Adipocyte (in vitro differentiated cells): Measurements from ENCODE around the gene SLC18A3.

Source experiments
- DNase-seq: peaks from one replicate; pipeline ENCODE4 v3.0.0-alpha.2; 2015; ENCODE audit warnings: low read depth
- H3K27me3 ChIP-seq: replicated peaks from 2 replicates; pipeline ENCODE4 v1.7.0; 2013; ENCODE audit warnings: mild to moderate bottlenecking, low read length, moderate library complexity; ENCODE audit not compliant: control insufficient read depth, insufficient read depth
- H3K36me3 ChIP-seq: 2 replicates; pipeline ENCODE4 v1.7.0; 2013; ENCODE audit warnings: low read length, mild to moderate bottlenecking, moderate library complexity; ENCODE audit not compliant: control insufficient read depth, insufficient read depth, severe bottlenecking
- H3K4me1 ChIP-seq: 2 replicates; pipeline ENCODE4 v1.7.0; 2013; ENCODE audit warnings: mild to moderate bottlenecking, low read length, moderate library complexity; ENCODE audit not compliant: control insufficient read depth, insufficient read depth
- H3K4me3 ChIP-seq: 2 replicates; pipeline ENCODE4 v1.7.0; 2013; ENCODE audit warnings: mild to moderate bottlenecking, low read length, moderate library complexity
- H3K9ac ChIP-seq: 2 replicates; pipeline ENCODE4 v1.7.0; 2013; ENCODE audit warnings: mild to moderate bottlenecking, low read length, moderate library complexity
- H3K9me3 ChIP-seq: 2 replicates; pipeline ENCODE4 v1.7.0; 2013; ENCODE audit warnings: mild to moderate bottlenecking, low read length, moderate library complexity; ENCODE audit not compliant: control insufficient read depth

Gene SLC18A3

DNA sequence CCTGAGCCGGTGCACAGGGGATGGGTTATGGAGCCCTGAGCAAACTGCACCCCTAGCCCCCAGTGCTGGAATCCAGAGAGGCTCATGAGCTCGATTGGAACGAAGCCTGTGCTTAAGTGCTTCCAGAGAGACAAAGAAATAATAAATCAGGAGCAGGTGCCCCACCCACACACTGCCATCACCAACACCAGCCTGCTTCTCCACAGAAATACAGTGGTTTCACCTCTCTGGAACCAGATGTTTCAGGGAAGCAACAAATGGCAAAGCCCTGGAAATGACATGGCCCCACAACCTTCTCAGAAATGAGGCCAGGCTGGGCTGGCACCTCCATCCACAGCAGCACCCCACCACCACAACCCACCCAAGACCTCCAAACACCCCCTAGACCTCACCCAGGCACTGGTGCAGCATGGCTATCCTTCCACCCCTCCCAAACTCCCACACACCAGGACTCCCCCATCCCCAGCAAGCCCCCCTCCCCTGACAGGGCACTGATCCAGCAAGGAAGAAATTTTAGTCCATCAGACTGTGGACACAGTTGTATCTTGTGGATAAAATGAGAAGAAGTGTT is 4.1 kb upstream of the SLC18A3 start:
- Histone ChIP-seq H3K4me3 (no peak overlapping the region), H3K9me3 (no peaks in the 10 kb centered on the region), H3K27me3 (peaks cover 34% of the 10 kb centered on the region), H3K4me1 (no peaks in the 10 kb centered on the region), H3K9ac (no peak overlapping the region), H3K36me3 (no peaks in the 10 kb centered on the region)
- no peak for DNase-seq

DNA sequence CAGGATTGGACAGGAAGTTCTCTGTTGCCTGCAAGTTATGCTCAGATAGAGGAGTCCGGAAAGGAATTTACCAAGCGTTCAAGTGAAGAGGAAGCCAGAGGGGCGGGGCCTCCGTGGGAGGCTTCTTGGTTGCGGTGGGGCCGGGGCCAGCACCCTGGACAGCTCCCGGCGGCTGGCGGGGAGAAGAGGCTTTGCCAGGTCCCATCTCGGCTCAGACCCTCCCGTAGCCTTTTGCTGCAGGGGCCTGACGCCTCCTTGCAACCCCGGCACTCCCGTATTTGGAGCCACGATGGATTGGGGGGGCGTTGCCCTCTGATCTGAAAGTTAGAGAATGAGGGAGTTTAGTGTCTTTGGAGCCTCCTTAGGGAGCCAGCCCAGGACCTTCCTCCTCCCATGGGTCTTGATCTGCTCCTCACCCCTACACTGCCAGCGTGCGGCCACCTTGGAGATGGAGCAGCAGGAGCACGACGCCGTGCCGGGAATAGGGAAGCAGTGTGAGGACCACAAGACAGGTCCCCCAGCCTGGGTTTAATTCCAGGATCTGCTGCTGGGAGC is 3.1 kb upstream of the SLC18A3 start:
- no peaks in the 10 kb centered on the region for H3K36me3 ChIP-seq
- peaks cover 44% of the 10 kb centered on the region for H3K27me3 ChIP-seq
- peak; percentile 79 for DNase-seq
- no peak overlapping the region for H3K9ac ChIP-seq
- H3K9me3 ChIP-seq = no peaks in the 10 kb centered on the region
- no peak overlapping the region for H3K4me3 ChIP-seq
- no peaks in the 10 kb centered on the region for H3K4me1 ChIP-seq

DNA sequence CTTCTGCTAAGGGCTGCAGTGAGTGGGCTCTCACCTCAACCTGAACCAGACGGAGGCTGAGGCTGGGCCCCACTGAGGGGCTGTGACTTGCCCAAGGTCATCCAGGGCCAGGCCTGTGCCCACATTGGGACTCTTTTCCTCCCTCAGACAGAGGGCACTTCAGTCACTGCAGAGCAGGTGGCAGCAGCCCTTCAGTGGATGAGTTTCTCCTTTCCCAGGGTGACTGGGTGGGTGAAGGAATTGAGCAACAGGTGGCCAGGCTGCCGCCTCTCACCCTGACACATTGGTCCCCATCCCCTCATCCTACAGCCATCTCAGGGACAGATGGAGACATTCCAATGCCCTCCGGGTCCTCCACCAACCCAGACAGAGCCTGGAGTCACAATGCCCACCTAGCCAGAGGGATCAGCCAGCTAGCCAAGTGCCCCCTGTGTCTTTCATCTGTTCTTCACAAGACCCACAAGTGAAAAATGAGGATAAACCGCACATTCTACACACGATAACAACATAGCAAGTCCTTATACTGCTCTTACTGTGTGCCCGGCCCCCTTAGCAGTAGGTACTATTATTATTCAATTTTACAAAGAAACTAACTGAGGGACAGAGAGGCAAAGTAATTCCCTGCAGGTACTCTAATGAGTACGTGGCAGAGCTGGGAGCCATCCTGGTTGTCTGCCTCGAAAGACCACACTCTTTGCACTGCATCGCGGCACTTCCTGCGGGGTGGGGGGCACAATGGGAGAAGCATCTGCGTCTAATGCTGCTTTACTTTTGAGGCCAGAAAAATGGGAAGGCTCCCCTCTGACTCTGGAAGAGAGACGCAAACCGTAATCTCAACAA is 1.7 kb upstream of the SLC18A3 start:
- DNase-seq = no peak
- Histone ChIP-seq H3K4me1 (no peaks in the 10 kb centered on the region), H3K27me3 (peaks cover 50% of the 10 kb centered on the region), H3K4me3 (no peak overlapping the region), H3K36me3 (no peaks in the 10 kb centered on the region), H3K9ac (no peak overlapping the region), H3K9me3 (peaks cover 5% of the 10 kb centered on the region)

DNA sequence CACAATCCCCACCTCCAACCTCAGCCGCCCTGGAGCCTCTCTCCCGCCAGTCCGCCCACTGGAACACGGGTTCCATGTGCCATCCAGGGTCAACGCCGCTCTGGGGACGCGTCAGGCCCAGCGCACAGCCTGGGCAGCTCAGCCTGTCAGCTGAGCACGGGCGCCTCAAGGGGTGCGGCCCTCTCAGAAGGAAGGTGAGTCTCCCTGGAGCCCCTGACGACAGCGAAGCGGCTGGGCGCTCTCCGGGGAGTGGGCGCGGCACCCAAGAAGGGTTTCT is 1.2 kb upstream of the SLC18A3 start:
- peaks cover 5% of the 10 kb centered on the region for H3K9me3 ChIP-seq
- H3K4me3 ChIP-seq = no peak overlapping the region
- H3K36me3 ChIP-seq = no peaks in the 10 kb centered on the region
- peaks cover 55% of the 10 kb centered on the region for H3K27me3 ChIP-seq
- H3K9ac ChIP-seq = no peak overlapping the region
- DNase-seq = no peak
- no peaks in the 10 kb centered on the region for H3K4me1 ChIP-seq

DNA sequence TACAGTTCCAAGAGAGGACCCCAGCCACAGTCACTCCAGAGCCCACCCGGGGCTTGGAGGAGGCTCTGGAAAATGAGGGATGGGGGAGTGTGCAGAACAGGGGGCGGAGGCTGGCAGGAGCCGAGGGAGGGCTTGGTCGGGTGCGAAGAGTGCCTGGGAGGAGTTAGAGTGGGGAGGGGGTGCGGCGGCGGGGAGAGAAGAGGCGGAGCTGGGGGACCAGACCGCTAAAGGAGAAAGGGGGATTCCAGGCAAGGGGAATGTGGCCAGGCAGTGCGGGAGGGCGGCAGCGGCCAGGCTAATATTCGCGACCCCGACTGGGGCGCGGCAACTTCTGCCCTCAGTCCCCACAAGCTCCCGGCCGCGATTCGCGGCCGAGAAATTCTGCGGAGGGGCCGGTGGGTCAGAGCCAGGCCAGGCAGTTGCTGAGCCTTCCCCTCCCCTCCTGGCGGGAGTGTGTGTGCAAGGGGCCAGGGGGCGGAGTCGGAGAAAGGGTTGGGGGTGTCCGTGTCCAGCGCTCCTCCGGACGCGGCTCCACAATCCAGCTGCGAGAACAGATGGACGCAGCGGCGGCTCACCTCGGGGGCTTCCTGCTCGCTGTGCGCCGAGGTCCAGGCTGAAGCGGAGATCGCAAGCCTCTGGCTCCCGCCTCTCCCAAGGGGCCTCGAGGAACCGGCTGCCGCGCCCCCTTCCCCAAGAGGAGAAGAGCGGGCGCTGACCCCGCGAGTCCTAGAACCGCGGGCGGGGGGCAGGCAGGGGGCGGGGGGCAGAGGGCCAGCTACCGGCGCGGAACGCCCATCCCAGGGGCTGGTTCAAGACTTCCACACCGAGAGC is 612 bp upstream of the SLC18A3 start:
- H3K9ac ChIP-seq = no peak overlapping the region
- H3K27me3 ChIP-seq = peaks cover 57% of the 10 kb centered on the region
- H3K36me3 ChIP-seq = no peaks in the 10 kb centered on the region
- H3K4me3 ChIP-seq = no peak overlapping the region
- no peaks in the 10 kb centered on the region for H3K4me1 ChIP-seq
- no peak for DNase-seq
- H3K9me3 ChIP-seq = peaks cover 5% of the 10 kb centered on the region

DNA sequence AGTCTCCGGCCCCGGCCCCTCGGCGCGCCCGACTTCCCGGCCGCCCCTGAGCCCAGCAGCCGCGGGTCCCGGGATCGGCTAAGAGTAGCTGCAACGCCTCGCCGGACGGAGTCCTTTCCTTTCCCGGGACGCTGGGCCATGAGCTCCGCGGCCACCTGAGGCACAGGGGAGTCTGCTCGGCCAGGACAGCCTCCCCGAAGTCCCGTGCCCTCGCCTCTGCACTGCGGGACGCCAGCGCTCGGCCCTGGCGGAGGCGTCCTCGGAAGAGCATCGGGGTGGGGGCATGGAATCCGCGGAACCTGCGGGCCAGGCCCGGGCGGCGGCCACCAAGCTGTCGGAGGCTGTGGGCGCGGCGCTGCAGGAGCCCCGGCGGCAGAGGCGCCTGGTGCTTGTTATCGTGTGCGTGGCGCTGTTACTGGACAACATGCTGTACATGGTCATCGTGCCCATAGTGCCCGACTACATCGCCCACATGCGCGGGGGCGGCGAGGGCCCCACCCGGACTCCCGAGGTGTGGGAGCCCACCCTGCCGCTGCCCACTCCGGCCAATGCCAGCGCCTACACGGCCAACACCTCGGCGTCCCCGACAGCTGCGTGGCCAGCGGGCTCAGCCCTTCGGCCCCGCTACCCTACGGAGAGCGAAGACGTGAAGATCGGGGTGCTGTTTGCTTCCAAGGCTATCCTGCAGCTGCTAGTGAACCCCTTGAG is 502 bp downstream of the SLC18A3 start:
- no peaks in the 10 kb centered on the region for H3K36me3 ChIP-seq
- H3K4me1 ChIP-seq = no peaks in the 10 kb centered on the region
- peaks cover 64% of the 10 kb centered on the region for H3K27me3 ChIP-seq
- H3K4me3 ChIP-seq = no peak overlapping the region
- DNase-seq = no peak
- H3K9ac ChIP-seq = no peak overlapping the region
- peaks cover 5% of the 10 kb centered on the region for H3K9me3 ChIP-seq

DNA sequence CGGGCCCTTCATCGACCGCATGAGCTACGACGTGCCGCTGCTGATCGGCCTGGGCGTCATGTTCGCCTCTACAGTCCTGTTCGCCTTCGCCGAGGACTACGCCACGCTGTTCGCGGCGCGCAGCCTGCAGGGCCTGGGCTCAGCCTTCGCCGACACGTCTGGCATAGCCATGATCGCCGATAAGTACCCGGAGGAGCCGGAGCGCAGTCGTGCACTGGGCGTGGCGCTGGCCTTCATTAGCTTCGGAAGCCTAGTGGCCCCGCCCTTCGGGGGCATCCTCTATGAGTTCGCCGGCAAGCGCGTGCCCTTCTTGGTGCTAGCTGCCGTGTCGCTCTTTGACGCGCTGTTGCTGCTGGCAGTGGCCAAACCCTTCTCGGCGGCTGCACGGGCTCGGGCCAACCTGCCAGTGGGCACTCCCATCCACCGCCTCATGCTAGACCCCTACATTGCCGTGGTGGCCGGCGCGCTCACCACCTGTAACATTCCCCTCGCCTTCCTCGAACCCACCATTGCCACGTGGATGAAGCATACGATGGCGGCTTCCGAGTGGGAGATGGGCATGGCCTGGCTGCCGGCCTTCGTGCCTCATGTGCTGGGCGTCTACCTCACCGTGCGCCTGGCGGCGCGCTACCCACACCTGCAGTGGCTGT is 1.2 kb downstream of the SLC18A3 start:
- Histone ChIP-seq H3K9ac (no peak overlapping the region), H3K9me3 (peaks cover 5% of the 10 kb centered on the region), H3K27me3 (peaks cover 69% of the 10 kb centered on the region), H3K4me1 (no peaks in the 10 kb centered on the region), H3K36me3 (no peaks in the 10 kb centered on the region), H3K4me3 (no peak overlapping the region)
- no peak for DNase-seq

DNA sequence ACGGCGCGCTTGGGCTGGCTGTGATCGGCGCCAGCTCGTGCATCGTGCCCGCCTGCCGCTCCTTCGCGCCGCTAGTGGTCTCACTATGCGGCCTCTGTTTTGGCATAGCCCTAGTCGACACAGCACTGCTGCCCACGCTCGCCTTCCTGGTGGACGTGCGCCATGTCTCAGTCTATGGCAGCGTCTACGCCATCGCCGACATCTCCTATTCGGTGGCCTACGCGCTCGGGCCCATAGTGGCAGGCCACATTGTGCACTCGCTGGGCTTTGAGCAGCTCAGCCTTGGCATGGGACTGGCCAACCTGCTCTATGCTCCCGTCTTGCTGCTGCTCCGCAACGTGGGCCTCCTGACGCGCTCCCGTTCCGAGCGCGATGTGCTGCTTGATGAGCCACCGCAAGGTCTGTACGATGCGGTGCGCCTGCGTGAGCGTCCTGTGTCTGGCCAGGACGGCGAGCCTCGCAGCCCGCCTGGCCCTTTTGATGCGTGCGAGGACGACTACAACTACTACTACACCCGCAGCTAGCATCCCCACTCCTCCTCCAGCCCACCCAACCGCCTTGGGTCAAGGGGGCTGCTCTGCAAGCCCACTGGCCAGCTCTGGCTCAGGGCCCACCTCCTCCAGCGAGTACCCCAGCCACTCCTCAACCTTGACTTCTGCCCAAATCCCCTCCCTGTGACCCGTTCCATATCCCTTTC is 1.9 kb downstream of the SLC18A3 start:
- Histone ChIP-seq H3K36me3 (no peaks in the 10 kb centered on the region), H3K4me1 (no peaks in the 10 kb centered on the region), H3K9ac (no peak overlapping the region), H3K27me3 (peaks cover 74% of the 10 kb centered on the region), H3K4me3 (no peak overlapping the region), H3K9me3 (peaks cover 5% of the 10 kb centered on the region)
- DNase-seq = no peak

DNA sequence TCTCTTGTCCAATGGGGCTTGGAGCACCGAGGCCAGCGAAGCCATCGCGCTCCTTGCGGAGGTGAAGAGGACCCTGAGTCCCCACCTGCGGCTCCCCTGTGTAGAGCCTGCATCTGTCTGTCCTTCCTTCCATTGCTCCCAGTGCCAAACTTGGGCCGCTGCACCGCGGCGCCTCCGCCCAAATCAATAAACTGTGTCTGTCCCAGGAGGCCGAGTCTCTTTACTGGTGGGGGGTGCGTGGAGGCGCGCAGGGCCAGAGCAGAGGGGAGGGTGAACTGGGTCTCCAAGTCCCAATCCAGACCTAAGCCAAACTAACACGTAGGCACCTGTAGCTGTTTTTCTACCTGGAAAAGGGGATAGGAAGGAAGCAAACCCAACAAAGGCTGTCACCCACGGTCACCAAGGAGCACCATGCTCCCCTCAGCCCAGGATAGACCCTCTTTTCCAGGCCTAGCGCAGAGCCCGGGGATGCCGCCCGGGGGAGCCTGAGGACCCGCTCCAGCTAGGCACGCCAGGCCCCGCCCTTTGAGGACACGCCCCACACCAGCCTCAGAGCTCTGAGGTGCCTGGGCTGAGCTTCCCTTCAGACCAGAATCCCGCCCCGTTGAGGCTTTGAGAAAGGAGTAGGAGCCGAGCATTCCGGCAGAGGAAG is 2.5 kb downstream of the SLC18A3 start:
- Histone ChIP-seq H3K4me3 (no peak overlapping the region), H3K9me3 (peaks cover 5% of the 10 kb centered on the region), H3K36me3 (no peaks in the 10 kb centered on the region), H3K27me3 (peaks cover 72% of the 10 kb centered on the region), H3K9ac (no peak overlapping the region), H3K4me1 (no peaks in the 10 kb centered on the region)
- no peak for DNase-seq
